ENCODE data around the gene OR13J1. TPM values are rescaled to one million over a fixed set of nuclear protein-coding genes. Genes with fewer than 3 reads are reported as not detected.

The OR13J1 gene
- total RNA-seq, 1 donor from 2014 or later: not detected

GRCh38 chr9:35842020-35842745 is 28.0 kb downstream of the OR13J1 start:
- intact Hi-C loops (cut with micrococcal nuclease): no loop called here
- no peaks in the 10 kb centered on the region for H3K36me3 Mint-ChIP-seq (ENCODE audit: low read depth)

GRCh38 chr9:35841645-35841900 is 28.6 kb downstream of the OR13J1 start:
- H3K27ac Mint-ChIP-seq: no peak overlapping the region
- H3K9me3 Mint-ChIP-seq: no peaks in the 10 kb centered on the region
- no peaks in the 10 kb centered on the region for H3K27me3 Mint-ChIP-seq
- peaks cover 21% of the 10 kb centered on the region for H3K4me1 Mint-ChIP-seq
- no peak overlapping the region for H3K4me3 Mint-ChIP-seq
- no peak for DNase-seq
- no peaks in the 10 kb centered on the region for H3K36me3 Mint-ChIP-seq (ENCODE audit: low read depth)
- intact Hi-C loops (cut with micrococcal nuclease): no loop called here

More at GRCh38 chr9:35842020-35842745, 28.0 kb downstream of the OR13J1 start:
- H3K9me3 Mint-ChIP-seq: no peaks in the 10 kb centered on the region
- DNase-seq: no peak
- H3K4me1 Mint-ChIP-seq: peaks cover 21% of the 10 kb centered on the region
- H3K4me3 Mint-ChIP-seq: no peak overlapping the region
- H3K27ac Mint-ChIP-seq: no peak overlapping the region
- no peaks in the 10 kb centered on the region for H3K27me3 Mint-ChIP-seq

GRCh38 chr9:35840881-35841644 is 29.1 kb downstream of the OR13J1 start:
- intact Hi-C loops (cut with micrococcal nuclease): no loop called here
- no peaks in the 10 kb centered on the region for H3K27me3 Mint-ChIP-seq
- no peaks in the 10 kb centered on the region for H3K36me3 Mint-ChIP-seq (ENCODE audit: low read depth)
- H3K4me1 Mint-ChIP-seq: peaks cover 21% of the 10 kb centered on the region
- H3K27ac Mint-ChIP-seq: no peak overlapping the region
- no peaks in the 10 kb centered on the region for H3K9me3 Mint-ChIP-seq
- DNase-seq: no peak
- H3K4me3 Mint-ChIP-seq: no peak overlapping the region

GRCh38 chr9:35839926-35840325 is 30.3 kb downstream of the OR13J1 start:
- no peaks in the 10 kb centered on the region for H3K36me3 Mint-ChIP-seq (ENCODE audit: low read depth)
- no peak for DNase-seq
- no peaks in the 10 kb centered on the region for H3K27me3 Mint-ChIP-seq
- H3K27ac Mint-ChIP-seq: no peak overlapping the region
- peaks cover 10% of the 10 kb centered on the region for H3K4me1 Mint-ChIP-seq
- no peaks in the 10 kb centered on the region for H3K9me3 Mint-ChIP-seq
- H3K4me3 Mint-ChIP-seq: no peak overlapping the region
- intact Hi-C loops (cut with micrococcal nuclease): no loop called here

- peaks cover 10% of the 10 kb centered on the region for H3K4me1 Mint-ChIP-seq
- H3K27ac Mint-ChIP-seq: no peak overlapping the region
- H3K36me3 Mint-ChIP-seq (ENCODE audit: low read depth): no peaks in the 10 kb centered on the region
- H3K27me3 Mint-ChIP-seq: no peaks in the 10 kb centered on the region
- DNase-seq: no peak
- intact Hi-C loops (cut with micrococcal nuclease): no loop called here
- no peak overlapping the region for H3K4me3 Mint-ChIP-seq
- H3K9me3 Mint-ChIP-seq: no peaks in the 10 kb centered on the region
Measured at GRCh38 chr9:35836595-35836994, 33.6 kb downstream of the OR13J1 start.

- no peak for DNase-seq
- H3K4me1 Mint-ChIP-seq: peaks cover 10% of the 10 kb centered on the region
- no peaks in the 10 kb centered on the region for H3K36me3 Mint-ChIP-seq (ENCODE audit: low read depth)
- H3K9me3 Mint-ChIP-seq: no peaks in the 10 kb centered on the region
- no peak overlapping the region for H3K4me3 Mint-ChIP-seq
- no peak overlapping the region for H3K27ac Mint-ChIP-seq
- intact Hi-C loops (cut with micrococcal nuclease): no loop called here
- peaks cover 3% of the 10 kb centered on the region for H3K27me3 Mint-ChIP-seq
Measured at GRCh38 chr9:35835766-35836165, 34.4 kb downstream of the OR13J1 start.

GRCh38 chr9:35835216-35835632 is 35.0 kb downstream of the OR13J1 start:
- Mint-ChIP-seq H3K27ac (no peak overlapping the region), H3K36me3 (ENCODE audit: low read depth) (no peaks in the 10 kb centered on the region), H3K4me3 (no peak overlapping the region), H3K4me1 (peaks cover 10% of the 10 kb centered on the region), H3K27me3 (peaks cover 3% of the 10 kb centered on the region), H3K9me3 (no peaks in the 10 kb centered on the region)
- intact Hi-C loops (cut with micrococcal nuclease): no loop called here
- DNase-seq: peak; percentile 72

- no peaks in the 10 kb centered on the region for H3K36me3 Mint-ChIP-seq (ENCODE audit: low read depth)
- peaks cover 3% of the 10 kb centered on the region for H3K27me3 Mint-ChIP-seq
- no peaks in the 10 kb centered on the region for H3K9me3 Mint-ChIP-seq
- H3K4me3 Mint-ChIP-seq: no peak overlapping the region
- intact Hi-C loops (cut with micrococcal nuclease): no loop called here
- H3K27ac Mint-ChIP-seq: no peak overlapping the region
- no peak for DNase-seq
- peaks cover 16% of the 10 kb centered on the region for H3K4me1 Mint-ChIP-seq
Measured at GRCh38 chr9:35834260-35835215, 35.7 kb downstream of the OR13J1 start.

GRCh38 chr9:35832814-35833213 is 37.4 kb downstream of the OR13J1 start:
- H3K27me3 Mint-ChIP-seq: peaks cover 3% of the 10 kb centered on the region
- no peak overlapping the region for H3K27ac Mint-ChIP-seq
- no peaks in the 10 kb centered on the region for H3K9me3 Mint-ChIP-seq
- DNase-seq: no peak
- H3K36me3 Mint-ChIP-seq (ENCODE audit: low read depth): no peaks in the 10 kb centered on the region
- intact Hi-C loops (cut with micrococcal nuclease): no loop called here
- peaks cover 25% of the 10 kb centered on the region for H3K4me1 Mint-ChIP-seq
- no peak overlapping the region for H3K4me3 Mint-ChIP-seq

GRCh38 chr9:35831040-35831439 is 39.2 kb downstream of the OR13J1 start:
- intact Hi-C loops (cut with micrococcal nuclease): no loop called here
- Mint-ChIP-seq H3K9me3 (no peaks in the 10 kb centered on the region), H3K27ac (no peak overlapping the region)

GRCh38 chr9:35829764-35830096 is 40.5 kb downstream of the OR13J1 start:
- peak overlapping the region; percentile 84 for H3K27ac Mint-ChIP-seq
- DNase-seq: no peak
- intact Hi-C loops (cut with micrococcal nuclease): loop anchor here (1.0 to 5.0 kb wide), 2 partner anchors 14 to 227 kb away; partner anchors contain the start of gene HINT2
- H3K27me3 Mint-ChIP-seq: peaks cover 6% of the 10 kb centered on the region
- peak overlapping the region; percentile 90 for H3K4me3 Mint-ChIP-seq
- no peaks in the 10 kb centered on the region for H3K9me3 Mint-ChIP-seq
- no peaks in the 10 kb centered on the region for H3K36me3 Mint-ChIP-seq (ENCODE audit: low read depth)
- peaks cover 34% of the 10 kb centered on the region for H3K4me1 Mint-ChIP-seq

More at GRCh38 chr9:35831040-35831439, 39.2 kb downstream of the OR13J1 start:
- peaks cover 6% of the 10 kb centered on the region for H3K27me3 Mint-ChIP-seq
- H3K4me3 Mint-ChIP-seq: no peak overlapping the region
- no peaks in the 10 kb centered on the region for H3K36me3 Mint-ChIP-seq (ENCODE audit: low read depth)
- DNase-seq: no peak
- peaks cover 35% of the 10 kb centered on the region for H3K4me1 Mint-ChIP-seq

- DNase-seq: peak; percentile 97
- intact Hi-C loops (cut with micrococcal nuclease): loop anchor here (1.0 to 5.0 kb wide), 2 partner anchors 14 to 227 kb away; partner anchors contain the start of gene HINT2
- peak within 1 kb of the TSS; percentile 93 for H3K4me3 Mint-ChIP-seq
- no peaks in the 10 kb centered on the region for H3K9me3 Mint-ChIP-seq
- H3K36me3 Mint-ChIP-seq (ENCODE audit: low read depth): no peaks in the 10 kb centered on the region
- peak within 1 kb of the TSS; percentile 86 for H3K27ac Mint-ChIP-seq
- H3K4me1 Mint-ChIP-seq: peaks cover 29% of the 10 kb centered on the region
- H3K27me3 Mint-ChIP-seq: peaks cover 6% of the 10 kb centered on the region
Measured at GRCh38 chr9:35829084-35829763, 41.0 kb downstream of the OR13J1 start, which contains the start of gene TMEM8B. Gene TMEM8B (plus strand): TSS chr9:35829228. CDS start chr9:35829448, 220 bp downstream.

GRCh38 chr9:35828716-35829083 is 41.5 kb downstream of the OR13J1 start, which contains the start of gene FAM221B:
Gene FAM221B (minus strand): TSS chr9:35828732. CDS start chr9:35826161, 2,571 bp downstream.
- Mint-ChIP-seq H3K36me3 (ENCODE audit: low read depth) (no peaks in the 10 kb centered on the region), H3K27me3 (peaks cover 6% of the 10 kb centered on the region), H3K9me3 (no peaks in the 10 kb centered on the region), H3K27ac (peak within 1 kb of the TSS; percentile 86), H3K4me1 (peaks cover 29% of the 10 kb centered on the region), H3K4me3 (peak within 1 kb of the TSS; percentile 93)
- intact Hi-C loops (cut with micrococcal nuclease): loop anchor here (1.0 to 5.0 kb wide), 2 partner anchors 13 to 226 kb away; partner anchors contain the start of gene HINT2
- DNase-seq: peak; percentile 84
